Measurements from ENCODE around the gene CRHR1. TPM values are rescaled to one million over a fixed set of nuclear protein-coding genes. Genes with fewer than 3 reads are reported as not detected.
"Not testable (repeated sequence)": the region's sequence is repeated elsewhere in the genome, so short reads cannot be mapped to it uniquely, and the experiment has no call there.

CRHR1 gene
- not detected for total RNA-seq

- Mint-ChIP-seq H3K9me3 (no peaks in the 10 kb centered on the region), H3K27me3 (peaks cover 43% of the 10 kb centered on the region), H3K4me1 (ENCODE audit: low read depth) (peaks cover 5% of the 10 kb centered on the region), H3K27ac (no peak within 1 kb of the TSS), H3K4me3 (peak within 1 kb of the TSS; percentile 67), H3K36me3 (no peaks in the 10 kb centered on the region)
- ChIA-PET CTCF (interaction anchor here (1.4 to 1.8 kb wide), 2 partner anchors 19 to 155 kb away, joined by 3 read pairs; no protein-coding TSS in a partner anchor), POLR2A (no interaction called here)
- no peak for DNase-seq
- intact Hi-C loops (cut with micrococcal nuclease) = no loop called here
Measured at GRCh38 chr17:45784293-45784740, at the start of gene CRHR1. CRHR1 (plus strand) TSS chr17:45784320; CDS start chr17:45784545, 225 bp downstream.

GRCh38 chr17:45734598-45734997 is 49.5 kb upstream of the CRHR1 start:
- no peaks in the 10 kb centered on the region for H3K36me3 Mint-ChIP-seq
- ChIA-PET CTCF (no interaction called here), POLR2A (no interaction called here)
- intact Hi-C loops (cut with micrococcal nuclease) = no loop called here
- H3K27ac Mint-ChIP-seq = no peak overlapping the region
- H3K4me3 Mint-ChIP-seq = no peak overlapping the region
- H3K4me1 Mint-ChIP-seq (ENCODE audit: low read depth) = no peaks in the 10 kb centered on the region
- H3K9me3 Mint-ChIP-seq = peaks cover 9% of the 10 kb centered on the region
- peaks cover 10% of the 10 kb centered on the region for H3K27me3 Mint-ChIP-seq
- DNase-seq = no peak

GRCh38 chr17:45735488-45735887 is 48.6 kb upstream of the CRHR1 start:
- ChIA-PET CTCF (no interaction called here), POLR2A (no interaction called here)
- H3K9me3 Mint-ChIP-seq = peaks cover 9% of the 10 kb centered on the region
- no peak overlapping the region for H3K4me3 Mint-ChIP-seq
- peaks cover 10% of the 10 kb centered on the region for H3K27me3 Mint-ChIP-seq
- peaks cover 2% of the 10 kb centered on the region for H3K4me1 Mint-ChIP-seq (ENCODE audit: low read depth)
- no peaks in the 10 kb centered on the region for H3K36me3 Mint-ChIP-seq
- H3K27ac Mint-ChIP-seq = no peak overlapping the region
- no peak for DNase-seq
- intact Hi-C loops (cut with micrococcal nuclease) = no loop called here

- H3K4me1 Mint-ChIP-seq (ENCODE audit: low read depth) = peaks cover 4% of the 10 kb centered on the region
- H3K4me3 Mint-ChIP-seq = no peak overlapping the region
- ChIA-PET POLR2A (no interaction called here), CTCF (no interaction called here)
- no peak overlapping the region for H3K27ac Mint-ChIP-seq
- H3K36me3 Mint-ChIP-seq = no peaks in the 10 kb centered on the region
- peaks cover 8% of the 10 kb centered on the region for H3K27me3 Mint-ChIP-seq
- DNase-seq = no peak
- intact Hi-C loops (cut with micrococcal nuclease) = no loop called here
- H3K9me3 Mint-ChIP-seq = no peaks in the 10 kb centered on the region
Measured at GRCh38 chr17:45739786-45740185, 44.3 kb upstream of the CRHR1 start.

DNA sequence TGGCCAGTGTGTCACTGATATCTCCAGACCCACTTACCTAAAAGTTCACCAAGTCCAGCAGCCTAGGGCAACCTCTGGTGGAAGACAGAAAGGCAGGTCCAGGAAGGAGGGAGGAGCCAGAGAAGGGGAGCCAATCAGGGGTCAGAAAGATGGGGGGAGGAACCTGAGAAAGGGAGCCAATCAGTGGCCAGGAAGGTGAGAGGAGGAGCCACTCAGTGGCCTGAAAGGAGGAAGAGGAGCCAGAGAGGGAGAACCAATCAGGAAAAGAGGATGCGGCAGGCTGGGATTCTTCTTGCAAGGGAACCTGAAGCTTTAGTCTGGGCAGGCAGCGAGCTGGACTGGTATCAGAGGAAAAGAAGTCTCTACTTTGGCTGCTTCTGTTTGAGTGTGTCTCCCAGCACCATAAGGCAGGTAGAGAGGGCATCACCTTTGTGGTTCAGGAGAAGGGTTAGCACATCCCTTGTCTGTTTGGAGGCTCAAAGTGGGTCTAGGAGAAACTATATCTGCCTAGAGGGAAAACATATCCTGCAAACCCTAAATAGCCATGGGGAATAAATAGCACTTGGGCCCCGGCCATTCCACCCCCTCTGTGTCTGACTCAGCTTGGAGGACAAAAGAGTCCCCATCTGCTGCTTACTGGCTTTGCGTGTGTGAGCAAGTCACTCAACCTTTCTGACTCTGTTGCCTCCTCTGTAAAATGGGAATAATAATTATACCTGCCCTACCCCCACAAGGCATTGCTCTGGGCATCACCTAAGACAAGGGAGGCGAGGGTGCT is 43.4 kb upstream of the CRHR1 start:
- Mint-ChIP-seq H3K9me3 (no peaks in the 10 kb centered on the region), H3K4me1 (ENCODE audit: low read depth) (peaks cover 4% of the 10 kb centered on the region), H3K27me3 (peaks cover 10% of the 10 kb centered on the region), H3K36me3 (no peaks in the 10 kb centered on the region), H3K4me3 (peak overlapping the region; percentile 55), H3K27ac (no peak overlapping the region)
- POLR2A ChIA-PET = no interaction called here
- intact Hi-C loops (cut with micrococcal nuclease) = no loop called here
- CTCF ChIA-PET = interaction anchor here (1.4 kb wide), 1 partner anchor 101 kb away, joined by 5 read pairs; no protein-coding TSS in a partner anchor
- DNase-seq = peak; percentile 71

GRCh38 chr17:45742251-45742650 is 41.9 kb upstream of the CRHR1 start:
- H3K36me3 Mint-ChIP-seq = no peaks in the 10 kb centered on the region
- peaks cover 4% of the 10 kb centered on the region for H3K4me1 Mint-ChIP-seq (ENCODE audit: low read depth)
- ChIA-PET POLR2A (no interaction called here), CTCF (no interaction called here)
- no peak for DNase-seq
- H3K27me3 Mint-ChIP-seq = peaks cover 10% of the 10 kb centered on the region
- intact Hi-C loops (cut with micrococcal nuclease) = no loop called here
- H3K27ac Mint-ChIP-seq = no peak overlapping the region
- no peaks in the 10 kb centered on the region for H3K9me3 Mint-ChIP-seq
- H3K4me3 Mint-ChIP-seq = no peak overlapping the region

DNA sequence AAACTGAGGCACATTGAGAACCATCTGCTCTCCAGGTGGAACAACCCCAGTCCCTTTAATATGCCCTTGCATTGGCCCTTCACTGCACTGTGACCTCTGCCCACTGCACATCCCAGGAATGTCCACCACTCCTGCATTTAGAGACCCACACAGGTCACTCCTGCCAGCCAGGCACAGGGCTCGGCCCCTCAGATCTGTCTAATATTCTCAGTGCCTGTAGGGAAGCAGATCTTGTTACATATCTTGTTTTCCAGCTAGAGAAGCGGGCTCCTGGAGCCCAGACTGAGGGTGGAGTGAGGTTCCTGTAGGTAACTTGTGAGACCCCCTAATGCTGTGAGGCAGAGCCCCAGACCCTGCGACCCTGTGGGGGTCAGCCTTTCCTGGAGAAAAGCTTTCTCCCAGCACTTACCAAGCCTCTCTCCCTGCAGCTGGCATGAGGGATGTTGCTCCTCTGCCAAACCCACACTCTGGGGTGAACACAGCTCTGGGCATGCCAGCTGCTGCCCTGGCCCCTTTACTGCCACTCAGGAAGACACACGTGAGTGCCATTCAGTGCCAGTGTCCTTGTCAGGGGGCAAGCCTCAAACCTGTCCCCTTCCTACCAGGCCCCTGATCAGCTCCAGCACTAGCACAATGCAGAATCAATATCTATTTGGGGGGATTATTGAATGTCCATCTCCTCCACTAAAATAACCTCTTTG is 40.3 kb upstream of the CRHR1 start:
- H3K27ac Mint-ChIP-seq = no peak overlapping the region
- ChIA-PET POLR2A (no interaction called here), CTCF (interaction anchor here (1.4 kb wide), 1 partner anchor 104 kb away, joined by 3 read pairs; no protein-coding TSS in a partner anchor)
- no peaks in the 10 kb centered on the region for H3K9me3 Mint-ChIP-seq
- no peaks in the 10 kb centered on the region for H3K36me3 Mint-ChIP-seq
- H3K4me3 Mint-ChIP-seq = no peak overlapping the region
- peaks cover 4% of the 10 kb centered on the region for H3K4me1 Mint-ChIP-seq (ENCODE audit: low read depth)
- no peak for DNase-seq
- intact Hi-C loops (cut with micrococcal nuclease) = no loop called here
- H3K27me3 Mint-ChIP-seq = peaks cover 7% of the 10 kb centered on the region

- POLR2A ChIA-PET; H3K36me3 Mint-ChIP-seq; H3K4me3 Mint-ChIP-seq; H3K27ac Mint-ChIP-seq; intact Hi-C loops (cut with micrococcal nuclease); H3K4me1 Mint-ChIP-seq (ENCODE audit: low read depth); H3K27me3 Mint-ChIP-seq; DNase-seq; H3K9me3 Mint-ChIP-seq: not testable (repeated sequence)
- CTCF ChIA-PET = interaction anchor here (1.4 kb wide), 1 partner anchor 105 kb away, joined by 3 read pairs; no protein-coding TSS in a partner anchor
Measured at GRCh38 chr17:45744826-45745225, 39.3 kb upstream of the CRHR1 start.

GRCh38 chr17:45745601-45746494 is 38.3 kb upstream of the CRHR1 start:
- intact Hi-C loops (cut with micrococcal nuclease) = no loop called here
- no peak for DNase-seq
- H3K27me3 Mint-ChIP-seq = peaks cover 7% of the 10 kb centered on the region
- no peaks in the 10 kb centered on the region for H3K36me3 Mint-ChIP-seq
- POLR2A ChIA-PET = no interaction called here
- H3K4me3 Mint-ChIP-seq = no peak overlapping the region
- H3K4me1 Mint-ChIP-seq (ENCODE audit: low read depth) = no peaks in the 10 kb centered on the region
- no peak overlapping the region for H3K27ac Mint-ChIP-seq
- CTCF ChIA-PET = no interaction called here
- H3K9me3 Mint-ChIP-seq = no peaks in the 10 kb centered on the region

DNA sequence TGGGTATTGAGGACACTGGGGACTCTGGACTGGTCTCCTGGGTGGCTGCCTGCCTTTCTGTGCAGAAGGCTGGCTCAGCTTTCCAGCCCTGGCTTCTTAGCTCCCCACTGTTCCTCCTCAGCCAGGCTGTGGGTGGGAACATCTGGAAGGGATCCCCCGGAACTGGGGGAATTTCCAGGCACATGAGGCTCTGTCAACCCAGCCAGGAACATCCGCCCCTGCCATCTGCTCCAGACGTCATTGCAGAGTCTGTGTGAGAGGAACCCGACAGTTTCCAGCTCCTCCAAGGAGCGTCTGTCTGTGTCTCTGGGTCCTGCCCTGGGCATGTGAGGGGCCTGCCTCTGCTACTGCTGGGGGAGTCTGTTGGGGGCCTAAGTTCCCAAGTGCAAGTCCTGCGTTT is 36.2 kb upstream of the CRHR1 start:
- Mint-ChIP-seq H3K36me3 (no peaks in the 10 kb centered on the region), H3K27me3 (peaks cover 7% of the 10 kb centered on the region), H3K27ac (no peak overlapping the region), H3K4me1 (ENCODE audit: low read depth) (no peaks in the 10 kb centered on the region), H3K9me3 (no peaks in the 10 kb centered on the region), H3K4me3 (no peak overlapping the region)
- intact Hi-C loops (cut with micrococcal nuclease) = no loop called here
- no peak for DNase-seq
- ChIA-PET POLR2A (no interaction called here), CTCF (no interaction called here)

DNA sequence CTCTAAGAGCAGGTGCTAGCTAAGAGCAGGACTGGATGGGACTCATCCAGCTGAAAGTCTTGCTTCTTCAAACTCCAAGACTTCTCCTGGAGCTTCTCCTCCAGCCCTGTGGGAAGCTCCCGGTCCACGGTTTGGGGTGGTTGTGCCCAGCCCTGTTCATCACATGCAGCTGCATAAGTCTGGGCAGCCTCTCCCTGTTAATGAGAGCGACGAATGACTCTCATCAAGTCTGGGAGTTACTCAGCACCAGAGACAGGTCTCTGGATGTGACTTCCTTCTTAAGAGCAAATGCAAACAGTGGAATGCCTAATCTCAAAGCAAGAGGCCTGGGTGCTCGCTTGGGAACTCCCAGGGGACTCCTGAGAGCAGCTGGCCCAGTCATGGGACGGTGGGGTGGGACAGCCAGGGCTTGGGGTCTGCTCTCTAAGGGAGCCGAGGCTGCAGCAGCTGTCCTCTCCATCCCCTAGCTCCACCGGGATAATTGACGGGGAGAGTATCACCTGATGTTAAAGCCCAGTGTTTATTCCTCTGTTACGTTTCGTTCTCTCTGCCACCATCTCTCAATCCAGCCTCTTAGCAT is 35.3 kb upstream of the CRHR1 start:
- H3K4me1 Mint-ChIP-seq (ENCODE audit: low read depth) = no peaks in the 10 kb centered on the region
- ChIA-PET CTCF (no interaction called here), POLR2A (no interaction called here)
- H3K9me3 Mint-ChIP-seq = no peaks in the 10 kb centered on the region
- peaks cover 4% of the 10 kb centered on the region for H3K27me3 Mint-ChIP-seq
- H3K4me3 Mint-ChIP-seq = no peak overlapping the region
- H3K27ac Mint-ChIP-seq = no peak overlapping the region
- no peak for DNase-seq
- no peaks in the 10 kb centered on the region for H3K36me3 Mint-ChIP-seq
- intact Hi-C loops (cut with micrococcal nuclease) = no loop called here

GRCh38 chr17:45749831-45750335 is 34.2 kb upstream of the CRHR1 start:
- ChIA-PET CTCF (no interaction called here), POLR2A (no interaction called here)
- intact Hi-C loops (cut with micrococcal nuclease) = no loop called here
- no peaks in the 10 kb centered on the region for H3K9me3 Mint-ChIP-seq
- no peak for DNase-seq
- no peak overlapping the region for H3K27ac Mint-ChIP-seq
- no peaks in the 10 kb centered on the region for H3K4me1 Mint-ChIP-seq (ENCODE audit: low read depth)
- no peak overlapping the region for H3K4me3 Mint-ChIP-seq
- H3K27me3 Mint-ChIP-seq = peaks cover 5% of the 10 kb centered on the region
- H3K36me3 Mint-ChIP-seq = no peaks in the 10 kb centered on the region
